DOHH2 (cell line): Measurements from ENCODE around the gene ZNF546.

Experiments
- H3F3A ChIP-seq: fragments of 200-600 bp; sonication (generic), shearing (Covaris generic); 2 replicates; pipeline ENCODE4 v1.6.0; 2016; ENCODE audit warnings: antibody characterized with exemption, mild to moderate bottlenecking; ENCODE audit not compliant: control insufficient read depth, insufficient read depth
- H3K27ac ChIP-seq: fragments of 200-600 bp; sonication (generic); 2 replicates; pipeline ENCODE4 v1.5.1; 2014; ENCODE audit warnings: low read depth, mild to moderate bottlenecking, low read length, moderate library complexity
- H3K27me3 ChIP-seq: fragments of 200-600 bp; sonication (generic); 2 replicates; pipeline ENCODE4 v1.6.1; 2014; ENCODE audit warnings: mild to moderate bottlenecking, low read length, mixed read lengths; ENCODE audit not compliant: control insufficient read depth
- H3K36me3 ChIP-seq: fragments of 200-600 bp; sonication (generic); 2 replicates; pipeline ENCODE4 v1.6.1; 2014; ENCODE audit warnings: mild to moderate bottlenecking, low read length, moderate library complexity, mixed read lengths; ENCODE audit not compliant: control insufficient read depth
- H3K4me1 ChIP-seq: fragments of 200-600 bp; sonication (generic); 2 replicates; pipeline ENCODE4 v1.6.1; 2014; ENCODE audit warnings: mild to moderate bottlenecking, low read length, mixed read lengths; ENCODE audit not compliant: control insufficient read depth
- H3K4me2 ChIP-seq: fragments of 200-600 bp; sonication (generic); 2 replicates; pipeline ENCODE4 v1.6.0; 2014; ENCODE audit warnings: mild to moderate bottlenecking, low read length, moderate library complexity
- H3K4me3 ChIP-seq: fragments of 200-600 bp; sonication (generic); 2 replicates; pipeline ENCODE4 v1.5.1; 2014; ENCODE audit warnings: mild to moderate bottlenecking, low read length, mixed read lengths
- H3K79me2 ChIP-seq: fragments of 200-600 bp; sonication (generic); 2 replicates; pipeline ENCODE4 v1.6.1; 2014; ENCODE audit warnings: mild to moderate bottlenecking, low read length, mixed read lengths; ENCODE audit not compliant: control insufficient read depth
- H3K9me2 ChIP-seq: fragments of 200-600 bp; sonication (generic); replicated peaks from 2 replicates; pipeline ENCODE4 v1.6.1; 2014; ENCODE audit warnings: mild to moderate bottlenecking, low read length, mixed read lengths; ENCODE audit not compliant: control insufficient read depth
- H3K9me3 ChIP-seq: fragments of 200-600 bp; sonication (generic); 2 replicates; pipeline ENCODE4 v1.6.1; 2014; ENCODE audit warnings: antibody characterized with exemption, low read length, mixed read lengths; ENCODE audit not compliant: control insufficient read depth, insufficient read depth
- H4K20me1 ChIP-seq: fragments of 200-600 bp; sonication (generic); 2 replicates; pipeline ENCODE4 v1.6.0; 2014; ENCODE audit warnings: low read depth, mild to moderate bottlenecking, antibody characterized with exemption, low read length, moderate library complexity; ENCODE audit not compliant: control insufficient read depth, insufficient read depth
- EZH2phosphoT487 ChIP-seq: fragments of 200-600 bp; sonication (generic); IDR thresholded peaks from 2 replicates; pipeline ENCODE4 v1.6.1; 2017; ENCODE audit warnings: borderline replicate concordance, mild to moderate bottlenecking, antibody characterized with exemption, low read length, moderate library complexity, mixed read lengths
- TF ChIP-seq, protein P1 (sequence below): fragments of 200-600 bp; sonication (generic); IDR thresholded peaks from one replicate; pipeline ENCODE4 v1.5.1; 2014; ENCODE audit warnings: antibody characterized with exemption, mild to moderate bottlenecking, low read depth, low read length; ENCODE audit not compliant: poor library complexity, severe bottlenecking

The ZNF546 gene

DNA sequence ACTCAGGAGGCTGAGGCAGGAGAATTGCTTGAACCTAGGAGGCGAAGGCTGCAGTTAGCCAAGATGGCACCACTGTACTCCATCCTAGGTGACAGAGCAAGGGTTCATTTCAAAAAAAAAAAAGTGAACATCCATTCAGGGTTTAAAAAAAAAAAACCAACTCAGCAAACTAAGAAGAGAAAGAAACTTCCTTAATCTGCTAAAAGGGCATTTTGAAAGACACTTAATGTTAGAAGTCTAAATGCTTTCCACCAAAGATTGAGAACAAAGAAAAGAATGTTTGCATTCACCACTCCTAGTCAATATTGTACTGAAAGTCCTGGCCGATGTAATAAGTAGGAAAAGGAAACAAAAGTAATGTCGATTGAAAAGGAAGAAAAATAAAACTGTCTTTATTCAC, 33.0 kb upstream of the ZNF546 start:
- no peaks in the 10 kb centered on the region for H3K79me2 ChIP-seq
- H3K27me3 ChIP-seq = no peaks in the 10 kb centered on the region
- H3K4me3 ChIP-seq = no peak overlapping the region
- H4K20me1 ChIP-seq = no peaks in the 10 kb centered on the region
- peaks cover 25% of the 10 kb centered on the region for H3K4me1 ChIP-seq
- H3K9me3 ChIP-seq = no peaks in the 10 kb centered on the region
- no peak overlapping the region for H3K4me2 ChIP-seq
- H3K9me2 ChIP-seq = no peaks in the 10 kb centered on the region
- H3K27ac ChIP-seq = no peak overlapping the region
- H3K36me3 ChIP-seq = no peaks in the 10 kb centered on the region
- peaks cover 7% of the 10 kb centered on the region; the same call in 1 of the 2 replicates for H3F3A ChIP-seq
- TF ChIP-seq EZH2phosphoT487 = no peak
- TF ChIP-seq, protein P1, sequence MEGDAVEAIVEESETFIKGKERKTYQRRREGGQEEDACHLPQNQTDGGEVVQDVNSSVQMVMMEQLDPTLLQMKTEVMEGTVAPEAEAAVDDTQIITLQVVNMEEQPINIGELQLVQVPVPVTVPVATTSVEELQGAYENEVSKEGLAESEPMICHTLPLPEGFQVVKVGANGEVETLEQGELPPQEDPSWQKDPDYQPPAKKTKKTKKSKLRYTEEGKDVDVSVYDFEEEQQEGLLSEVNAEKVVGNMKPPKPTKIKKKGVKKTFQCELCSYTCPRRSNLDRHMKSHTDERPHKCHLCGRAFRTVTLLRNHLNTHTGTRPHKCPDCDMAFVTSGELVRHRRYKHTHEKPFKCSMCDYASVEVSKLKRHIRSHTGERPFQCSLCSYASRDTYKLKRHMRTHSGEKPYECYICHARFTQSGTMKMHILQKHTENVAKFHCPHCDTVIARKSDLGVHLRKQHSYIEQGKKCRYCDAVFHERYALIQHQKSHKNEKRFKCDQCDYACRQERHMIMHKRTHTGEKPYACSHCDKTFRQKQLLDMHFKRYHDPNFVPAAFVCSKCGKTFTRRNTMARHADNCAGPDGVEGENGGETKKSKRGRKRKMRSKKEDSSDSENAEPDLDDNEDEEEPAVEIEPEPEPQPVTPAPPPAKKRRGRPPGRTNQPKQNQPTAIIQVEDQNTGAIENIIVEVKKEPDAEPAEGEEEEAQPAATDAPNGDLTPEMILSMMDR = no peak

DNA sequence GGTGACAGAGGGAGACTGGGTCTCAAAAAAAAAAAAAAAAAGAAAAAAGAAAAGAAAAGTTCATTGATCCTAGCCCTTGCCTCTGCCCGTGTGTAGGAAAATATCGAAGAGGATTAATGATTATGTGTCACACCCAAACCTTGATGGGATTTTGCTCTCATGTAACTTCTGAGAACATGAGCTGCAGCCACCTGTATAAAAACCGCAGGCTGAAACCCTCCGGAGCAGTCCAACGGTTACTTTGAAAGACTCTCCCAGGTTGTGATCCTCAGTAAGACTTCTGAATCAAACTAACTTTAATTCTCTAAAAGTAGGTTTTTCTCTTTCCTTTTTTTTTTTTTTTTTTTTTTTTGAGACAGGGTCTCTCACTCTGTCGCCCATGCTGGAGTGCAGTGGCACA, 30.2 kb upstream of the ZNF546 start:
- Histone ChIP-seq H3K9me2 (no peaks in the 10 kb centered on the region), H4K20me1 (no peaks in the 10 kb centered on the region), H3K79me2 (peaks cover 14% of the 10 kb centered on the region), H3K4me2 (no peak overlapping the region), H3K27ac (no peak overlapping the region), H3F3A (peaks cover 7% of the 10 kb centered on the region; the same call in 1 of the 2 replicates), H3K4me3 (no peak overlapping the region), H3K4me1 (peaks cover 22% of the 10 kb centered on the region), H3K27me3 (no peaks in the 10 kb centered on the region), H3K9me3 (no peaks in the 10 kb centered on the region), H3K36me3 (0 out of 2 replicates have a peak, but pooled peaks cover 4% of the 10 kb centered on the region)
- no peak for TF ChIP-seq EZH2phosphoT487
- TF ChIP-seq, protein P1 = no peak

DNA sequence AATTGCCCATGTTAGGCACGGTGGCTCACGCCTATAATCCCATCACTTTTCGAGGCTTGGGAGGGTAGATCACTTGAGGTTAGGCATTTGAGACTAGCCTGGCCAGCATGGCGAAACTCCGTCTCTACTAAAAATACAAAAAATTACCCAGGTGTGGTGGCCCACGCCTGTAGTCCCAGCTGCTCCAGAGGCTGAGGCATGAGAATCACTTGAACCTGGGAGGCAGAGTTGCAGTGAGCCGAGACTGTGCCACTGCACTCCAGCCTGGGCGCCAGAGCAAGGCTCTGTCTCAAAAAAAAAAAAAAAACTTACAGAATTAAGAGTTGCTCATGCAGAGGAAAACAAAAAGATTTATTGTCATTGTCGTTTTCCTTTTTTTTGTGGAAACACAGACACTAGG, 29.3 kb upstream of the ZNF546 start:
- peaks cover 30% of the 10 kb centered on the region for H3K4me1 ChIP-seq

More for the DNA sequence above, 29.3 kb upstream of the ZNF546 start:
- Histone ChIP-seq H3K4me3 (no peak overlapping the region), H3K79me2 (peaks cover 22% of the 10 kb centered on the region), H3F3A (peaks cover 4% of the 10 kb centered on the region; the same call in 1 of the 2 replicates), H3K36me3 (peaks cover 10% of the 10 kb centered on the region), H3K27ac (no peak overlapping the region), H3K4me2 (no peak overlapping the region), H3K27me3 (no peaks in the 10 kb centered on the region), H3K9me2 (no peaks in the 10 kb centered on the region), H4K20me1 (no peaks in the 10 kb centered on the region), H3K9me3 (no peaks in the 10 kb centered on the region)
- TF ChIP-seq, protein P1 = no peak
- TF ChIP-seq EZH2phosphoT487 = no peak
